ENCODE data around the gene ZBED1.
"Not testable (repeated sequence)": the region's sequence is repeated elsewhere in the genome, so short reads cannot be mapped to it uniquely, and the experiment has no call there.

DNA sequence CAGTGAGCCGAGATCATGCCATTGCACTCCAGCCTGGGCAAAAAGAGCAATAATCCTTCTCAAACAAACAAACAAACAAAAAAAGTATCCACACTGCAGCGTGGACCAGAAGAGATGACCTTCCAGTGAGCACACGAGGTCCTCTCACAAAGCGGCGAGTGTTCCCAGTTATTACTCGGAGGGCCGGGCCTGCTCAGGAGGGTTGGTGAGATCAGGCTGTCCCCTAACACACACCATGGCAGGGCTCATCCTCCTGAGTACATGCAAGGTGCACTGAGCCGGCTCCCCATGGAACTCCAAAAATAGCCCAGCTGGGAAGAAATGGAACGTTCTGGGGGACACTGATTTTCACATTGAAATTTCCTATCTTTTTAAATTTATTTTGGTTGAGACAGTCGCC, 40.7 kb downstream of the ZBED1 start:
- TF ChIP-seq POLR2A (IDR thresholded peaks at IDR 0.05; ENCODE audit: extremely low read depth, insufficient read length); CTCF (IDR thresholded peaks at IDR 0.05; ENCODE audit: low read depth, low read length): not testable (repeated sequence)

All from NB4 (cell line).